ENCODE measurements around the gene HOXA10.
A peak's percentile ranks its signal among the peaks of the same experiment; 100 is the strongest.

HOXA10 gene

GRCh38 chr7:27160145-27160545 lies 14.0 kb downstream of the HOXA10 start:
- DNase-seq, result no peak

DNA sequence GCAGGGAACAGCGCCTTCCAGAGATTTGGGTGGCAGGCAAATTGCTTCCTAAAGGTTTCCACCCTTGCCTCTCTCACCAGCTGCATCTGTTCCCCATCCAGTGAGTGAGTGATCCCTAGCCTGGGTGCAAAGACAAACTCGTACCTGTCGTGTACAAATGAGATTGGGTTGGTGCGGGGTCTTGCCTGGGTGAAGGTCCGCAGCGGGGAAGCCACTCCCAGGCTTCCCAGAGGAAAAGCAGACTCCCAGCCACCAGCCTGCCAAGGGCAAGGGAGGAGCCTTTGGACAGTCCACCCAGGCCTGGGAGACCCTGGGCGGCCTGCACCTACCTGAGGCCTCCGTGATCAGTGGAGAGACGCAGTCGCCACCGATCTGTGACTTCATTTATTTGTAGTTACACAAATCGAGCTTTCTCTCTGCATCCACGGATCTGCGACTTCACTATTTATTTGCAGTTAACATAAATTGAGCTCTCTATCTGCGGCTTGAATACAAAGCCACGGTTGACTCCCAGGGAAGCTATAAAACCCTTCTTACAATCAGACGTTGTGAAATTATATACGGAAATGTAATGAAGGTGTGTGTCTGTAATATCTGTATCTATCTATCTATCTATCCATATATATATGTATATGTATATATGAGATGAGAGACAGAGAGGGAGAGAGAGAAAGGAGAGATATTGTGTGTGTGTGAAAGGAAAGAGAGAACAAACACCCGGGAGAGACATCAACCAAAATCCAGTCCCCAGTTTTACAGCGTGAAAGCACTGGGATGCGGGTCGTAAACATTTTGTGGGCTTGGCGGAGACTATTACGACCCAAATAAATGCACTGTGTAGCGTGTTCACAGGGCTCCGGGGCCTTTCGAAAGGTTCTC lies 14.6 kb downstream of the HOXA10 start:
- H3K4me1 ChIP-seq (ENCODE audit: control insufficient read depth, insufficient read depth, low read length, poor library complexity, severe bottlenecking), result peaks cover 48% of the 10 kb centered on the region
- no peaks in the 10 kb centered on the region for H3K36me3 ChIP-seq (ENCODE audit: control insufficient read depth, insufficient read depth, low read length)
- H3K9me3 ChIP-seq (ENCODE audit: control insufficient read depth, low read length), result no peaks in the 10 kb centered on the region
- no peak for DNase-seq
- H3K4me3 ChIP-seq (ENCODE audit: insufficient read depth, low read depth, low read length, poor library complexity, severe bottlenecking), result peak overlapping the region; percentile 73
- no peak overlapping the region for H3K27ac ChIP-seq (ENCODE audit: insufficient read depth, low read length, poor library complexity, severe bottlenecking)
- H3K27me3 ChIP-seq (replicated peaks; ENCODE audit: control insufficient read depth, insufficient read depth, low read length, poor library complexity, severe bottlenecking), result peaks cover 74% of the 10 kb centered on the region

More at GRCh38 chr7:27160145-27160545, 14.0 kb downstream of the HOXA10 start:
- Histone ChIP-seq H3K27me3 (replicated peaks; ENCODE audit: control insufficient read depth, insufficient read depth, low read length, poor library complexity, severe bottlenecking) (peaks cover 74% of the 10 kb centered on the region), H3K4me1 (ENCODE audit: control insufficient read depth, insufficient read depth, low read length, poor library complexity, severe bottlenecking) (peaks cover 48% of the 10 kb centered on the region), H3K9me3 (ENCODE audit: control insufficient read depth, low read length) (no peaks in the 10 kb centered on the region), H3K4me3 (ENCODE audit: insufficient read depth, low read depth, low read length, poor library complexity, severe bottlenecking) (peak overlapping the region; percentile 73), H3K27ac (ENCODE audit: insufficient read depth, low read length, poor library complexity, severe bottlenecking) (no peak overlapping the region), H3K36me3 (ENCODE audit: control insufficient read depth, insufficient read depth, low read length) (no peaks in the 10 kb centered on the region)

DNA sequence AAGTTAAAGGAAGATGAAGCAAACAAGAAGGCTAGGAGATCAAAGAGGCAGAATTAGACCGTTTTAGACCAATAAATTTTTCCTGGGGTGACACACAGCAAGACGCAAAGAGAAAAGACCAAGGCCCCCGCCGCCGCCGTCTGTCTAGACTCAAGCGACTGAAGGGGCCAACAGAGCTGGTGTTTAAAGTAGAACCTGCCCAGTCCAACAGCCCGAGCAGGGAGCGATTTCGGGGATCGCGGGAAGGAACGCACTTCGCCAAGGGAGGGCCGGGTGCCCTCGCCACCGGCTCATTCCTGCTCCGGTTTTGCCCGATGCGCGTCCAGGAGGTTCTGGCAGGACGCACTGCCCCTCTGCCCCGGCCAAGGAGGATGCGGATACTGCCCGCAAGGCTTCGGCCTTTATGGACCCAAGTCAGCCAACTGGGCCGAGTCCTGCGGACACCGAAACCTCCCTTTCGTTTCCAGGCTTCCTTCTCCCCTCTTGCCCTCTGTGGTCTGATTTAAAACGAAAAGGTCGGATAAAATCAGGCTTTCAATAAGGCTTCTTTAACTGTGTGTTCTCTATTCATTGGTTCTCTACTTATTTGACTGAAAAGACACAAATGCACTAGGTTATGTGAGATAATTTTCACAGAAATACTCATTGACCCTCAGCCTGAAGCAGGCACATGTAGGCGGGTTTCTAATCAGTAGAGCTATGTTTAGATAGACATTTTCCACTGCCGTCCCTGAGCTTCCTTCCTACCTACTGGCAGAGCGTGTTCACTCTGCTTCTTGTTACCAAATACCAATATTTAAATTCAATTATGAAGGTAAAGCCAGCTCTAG lies 15.5 kb downstream of the HOXA10 start:
- Histone ChIP-seq H3K9me3 (ENCODE audit: control insufficient read depth, low read length) (no peaks in the 10 kb centered on the region), H3K27ac (ENCODE audit: insufficient read depth, low read length, poor library complexity, severe bottlenecking) (no peak overlapping the region), H3K4me3 (ENCODE audit: insufficient read depth, low read depth, low read length, poor library complexity, severe bottlenecking) (no peak overlapping the region), H3K4me1 (ENCODE audit: control insufficient read depth, insufficient read depth, low read length, poor library complexity, severe bottlenecking) (peaks cover 44% of the 10 kb centered on the region), H3K36me3 (ENCODE audit: control insufficient read depth, insufficient read depth, low read length) (no peaks in the 10 kb centered on the region), H3K27me3 (replicated peaks; ENCODE audit: control insufficient read depth, insufficient read depth, low read length, poor library complexity, severe bottlenecking) (peaks cover 74% of the 10 kb centered on the region)
- no peak for DNase-seq

DNA sequence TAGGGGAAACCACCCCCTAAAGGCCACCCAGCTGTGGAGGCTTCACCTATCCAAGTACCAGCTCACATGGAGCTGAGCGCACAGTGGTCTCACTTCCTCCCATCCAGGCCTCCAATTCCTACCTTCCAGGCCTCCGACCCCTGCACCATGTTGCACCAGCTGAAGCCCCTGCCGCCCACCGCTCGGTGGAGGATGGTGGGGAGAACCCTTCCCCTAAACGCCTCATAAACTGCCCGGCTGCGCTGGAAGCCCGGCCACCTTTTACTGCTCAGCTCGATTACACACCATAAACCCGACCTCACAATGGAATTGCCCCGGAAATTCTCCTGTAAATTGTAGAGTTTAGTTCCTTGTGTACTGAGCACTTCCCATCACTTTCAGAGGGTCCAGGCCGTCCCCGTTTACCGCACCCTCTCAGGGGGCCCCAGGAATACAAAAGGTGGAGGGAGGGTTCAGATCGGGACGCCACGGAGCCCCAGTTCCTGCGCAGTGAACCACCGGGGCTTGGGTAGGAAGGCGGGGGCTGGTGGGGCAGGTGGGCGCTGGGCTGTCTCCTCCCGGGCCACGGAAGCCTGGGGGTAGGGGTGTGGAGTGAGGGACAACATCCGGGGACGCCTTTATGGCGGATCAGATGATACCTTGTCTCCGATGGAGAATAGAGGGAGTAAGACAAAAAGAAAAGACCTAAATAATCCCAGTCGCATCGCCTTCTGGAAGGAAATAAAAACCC lies 16.3 kb downstream of the HOXA10 start:
- Histone ChIP-seq H3K27me3 (replicated peaks; ENCODE audit: control insufficient read depth, insufficient read depth, low read length, poor library complexity, severe bottlenecking) (peaks cover 77% of the 10 kb centered on the region), H3K4me3 (ENCODE audit: insufficient read depth, low read depth, low read length, poor library complexity, severe bottlenecking) (no peak overlapping the region), H3K9me3 (ENCODE audit: control insufficient read depth, low read length) (no peaks in the 10 kb centered on the region), H3K36me3 (ENCODE audit: control insufficient read depth, insufficient read depth, low read length) (no peaks in the 10 kb centered on the region), H3K27ac (ENCODE audit: insufficient read depth, low read length, poor library complexity, severe bottlenecking) (no peak overlapping the region), H3K4me1 (ENCODE audit: control insufficient read depth, insufficient read depth, low read length, poor library complexity, severe bottlenecking) (peaks cover 44% of the 10 kb centered on the region)
- no peak for DNase-seq

GRCh38 chr7:27156916-27157701 lies 17.0 kb downstream of the HOXA10 start:
- Histone ChIP-seq H3K9me3 (ENCODE audit: control insufficient read depth, low read length) (no peaks in the 10 kb centered on the region), H3K4me3 (ENCODE audit: insufficient read depth, low read depth, low read length, poor library complexity, severe bottlenecking) (no peak overlapping the region), H3K27me3 (replicated peaks; ENCODE audit: control insufficient read depth, insufficient read depth, low read length, poor library complexity, severe bottlenecking) (peaks cover 80% of the 10 kb centered on the region), H3K27ac (ENCODE audit: insufficient read depth, low read length, poor library complexity, severe bottlenecking) (no peak overlapping the region), H3K4me1 (ENCODE audit: control insufficient read depth, insufficient read depth, low read length, poor library complexity, severe bottlenecking) (peaks cover 47% of the 10 kb centered on the region), H3K36me3 (ENCODE audit: control insufficient read depth, insufficient read depth, low read length) (no peaks in the 10 kb centered on the region)
- DNase-seq, result no peak

- Histone ChIP-seq H3K27me3 (replicated peaks; ENCODE audit: control insufficient read depth, insufficient read depth, low read length, poor library complexity, severe bottlenecking) (peaks cover 81% of the 10 kb centered on the region), H3K4me1 (ENCODE audit: control insufficient read depth, insufficient read depth, low read length, poor library complexity, severe bottlenecking) (peaks cover 52% of the 10 kb centered on the region), H3K27ac (ENCODE audit: insufficient read depth, low read length, poor library complexity, severe bottlenecking) (no peak within 1 kb of the TSS), H3K4me3 (ENCODE audit: insufficient read depth, low read depth, low read length, poor library complexity, severe bottlenecking) (peak within 1 kb of the TSS; percentile 34), H3K36me3 (ENCODE audit: control insufficient read depth, insufficient read depth, low read length) (no peaks in the 10 kb centered on the region), H3K9me3 (ENCODE audit: control insufficient read depth, low read length) (no peaks in the 10 kb centered on the region)
- DNase-seq, result no peak
These were observed 17.6 kb downstream of the HOXA10 start, which contains the start of gene HOXA7 for GRCh38 chr7:27156508-27156898. Gene HOXA7, minus strand, starts transcription at chr7:27156675. Its CDS starts 130 bp downstream, at chr7:27156545.

- H3K27ac ChIP-seq (ENCODE audit: insufficient read depth, low read length, poor library complexity, severe bottlenecking), result no peak overlapping the region
- DNase-seq, result no peak
These were observed 18.2 kb downstream of the HOXA10 start for GRCh38 chr7:27155816-27156507.

DNA sequence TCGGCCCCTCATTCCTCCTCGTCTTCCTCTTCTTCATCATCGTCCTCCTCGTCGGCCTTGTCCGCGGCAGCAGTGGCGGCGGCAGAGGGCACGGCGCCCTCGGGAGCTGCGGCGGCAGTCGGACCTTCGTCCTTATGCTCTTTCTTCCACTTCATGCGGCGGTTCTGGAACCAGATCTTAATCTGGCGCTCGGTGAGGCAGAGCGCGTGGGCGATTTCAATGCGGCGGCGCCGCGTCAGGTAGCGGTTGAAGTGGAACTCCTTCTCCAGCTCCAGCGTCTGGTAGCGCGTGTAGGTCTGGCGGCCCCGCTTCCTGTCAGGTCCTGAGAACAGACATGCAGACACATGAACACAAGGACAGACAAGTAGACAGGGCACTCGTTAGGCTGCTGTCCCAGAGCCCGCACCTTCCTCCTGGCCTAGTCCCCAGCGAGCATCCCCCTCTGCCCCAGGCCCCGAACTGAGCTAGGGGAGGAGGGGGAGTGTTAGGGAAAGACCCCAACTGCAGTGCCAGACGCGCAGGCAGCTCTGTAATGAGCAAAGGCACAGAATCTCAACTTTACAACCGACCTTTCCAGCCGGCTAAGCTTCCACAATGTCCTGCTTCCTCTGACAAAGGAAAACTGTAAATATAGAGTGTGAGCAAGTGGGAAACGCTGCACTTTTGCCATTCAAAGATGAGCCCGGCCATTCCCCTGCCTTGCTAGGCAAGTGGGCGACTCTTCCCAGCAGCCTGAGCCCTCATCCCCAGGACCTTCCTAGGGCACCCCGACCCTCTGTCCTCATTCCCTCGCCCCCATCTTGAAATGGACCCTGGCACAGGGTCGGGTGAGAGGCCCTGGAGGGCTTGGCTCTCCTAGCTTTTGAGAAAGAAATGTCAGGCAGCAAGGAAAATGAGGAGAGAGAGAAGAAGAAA lies 19.0 kb downstream of the HOXA10 start:
- Histone ChIP-seq H3K27me3 (replicated peaks; ENCODE audit: control insufficient read depth, insufficient read depth, low read length, poor library complexity, severe bottlenecking) (peaks cover 86% of the 10 kb centered on the region), H3K36me3 (ENCODE audit: control insufficient read depth, insufficient read depth, low read length) (no peaks in the 10 kb centered on the region)

More at GRCh38 chr7:27155816-27156507, 18.2 kb downstream of the HOXA10 start:
- Histone ChIP-seq H3K9me3 (ENCODE audit: control insufficient read depth, low read length) (no peaks in the 10 kb centered on the region), H3K36me3 (ENCODE audit: control insufficient read depth, insufficient read depth, low read length) (no peaks in the 10 kb centered on the region), H3K4me1 (ENCODE audit: control insufficient read depth, insufficient read depth, low read length, poor library complexity, severe bottlenecking) (peaks cover 53% of the 10 kb centered on the region), H3K4me3 (ENCODE audit: insufficient read depth, low read depth, low read length, poor library complexity, severe bottlenecking) (peak overlapping the region; percentile 34), H3K27me3 (replicated peaks; ENCODE audit: control insufficient read depth, insufficient read depth, low read length, poor library complexity, severe bottlenecking) (peaks cover 87% of the 10 kb centered on the region)

More for the DNA sequence above, 19.0 kb downstream of the HOXA10 start:
- H3K27ac ChIP-seq (ENCODE audit: insufficient read depth, low read length, poor library complexity, severe bottlenecking), result no peak overlapping the region
- peaks cover 53% of the 10 kb centered on the region for H3K4me1 ChIP-seq (ENCODE audit: control insufficient read depth, insufficient read depth, low read length, poor library complexity, severe bottlenecking)
- no peak for DNase-seq
- peak overlapping the region; percentile 34 for H3K4me3 ChIP-seq (ENCODE audit: insufficient read depth, low read depth, low read length, poor library complexity, severe bottlenecking)
- no peaks in the 10 kb centered on the region for H3K9me3 ChIP-seq (ENCODE audit: control insufficient read depth, low read length)

All from effector memory CD4-positive, alpha-beta T cell (primary cell).